K562 (cell line): ENCODE measurements around the gene ZKSCAN5.

Source experiments
- BHLHE40 ChIP-seq: IDR thresholded peaks from 2 replicates; pipeline ENCODE4 v1.6.1; 2011; ENCODE audit warnings: low read length, improper control_type of control experiment
- CBX3 ChIP-seq, 2 experiments: IDR thresholded peaks; 1 replicate in 1 of 2; 2 replicates in 1 of 2; pipeline ENCODE4 v1.6.1; 2012; ENCODE audit warnings: inconsistent platforms in 2 of 2, low read length in 2 of 2, borderline replicate concordance in 1 of 2, control low read depth in 1 of 2
- CTCF ChIP-seq, 3 experiments: IDR thresholded peaks in 2 of 3; conservative IDR thresholded peaks in 1 of 3; 2 replicates each; pipeline ENCODE4 v1.5.1; 2011 to 2012; ENCODE audit warnings: low read length in 3 of 3, mild to moderate bottlenecking in 3 of 3, control low read depth in 2 of 3, improper control_type of control experiment in 1 of 3, inconsistent platforms in 1 of 3, low read depth in 1 of 3, mixed read lengths in 1 of 3, moderate library complexity in 1 of 3; ENCODE audit not compliant: insufficient read depth in 2 of 3
- FOXP4 ChIP-seq: sonication (generic); formaldehyde crosslinking; IDR thresholded peaks from 2 replicates; pipeline ENCODE4 v1.8.0; 2022; ENCODE audit warnings: mild to moderate bottlenecking, missing genetic modification reagents, borderline replicate concordance
- HMBOX1 ChIP-seq: sonication (generic); IDR thresholded peaks from 2 replicates; pipeline ENCODE4 v1.6.1; 2016
- KLF16 ChIP-seq: IDR thresholded peaks from 2 replicates; pipeline ENCODE4 v1.6.1; 2016; ENCODE audit warnings: antibody characterized with exemption
- MAX ChIP-seq: sonication (generic); formaldehyde crosslinking; IDR thresholded peaks from 2 replicates; pipeline ENCODE4 v1.9.0; 2022; ENCODE audit warnings: mild to moderate bottlenecking, missing genetic modification reagents
- NFXL1 ChIP-seq: fragments of 450-650 bp; formaldehyde crosslinking; IDR thresholded peaks from 2 replicates; pipeline ENCODE4 v1.4.0; 2021; ENCODE audit warnings: mild to moderate bottlenecking
- NUFIP1 ChIP-seq: fragments of 450-650 bp; IDR thresholded peaks from 2 replicates; pipeline ENCODE4 v1.6.1; 2018; ENCODE audit not compliant: partially characterized antibody
- RFX5 ChIP-seq: IDR thresholded peaks from 2 replicates; pipeline ENCODE4 v1.6.1; 2011; ENCODE audit warnings: low read depth, mild to moderate bottlenecking, improper control_type of control experiment, low read length
- TBL1XR1 ChIP-seq, 2 experiments: IDR thresholded peaks; 2 replicates each; pipeline ENCODE4 v1.6.1; 2012; ENCODE audit warnings: improper control_type of control experiment in 2 of 2, low read length in 2 of 2, mild to moderate bottlenecking in 1 of 2

- TF ChIP-seq TBL1XR1 (IDR thresholded peaks at IDR 0.05; ENCODE audit: low read length in 2 of 2) (no peak), CBX3 (IDR thresholded peaks at IDR 0.05; ENCODE audit: borderline replicate concordance in 1 of 2, low read length in 2 of 2) (no peak), NFXL1 (CRISPR knock-in tag) (no peak), HMBOX1 (no peak), RFX5 (no peak), NUFIP1 (no peak), KLF16 (no peak), CTCF (IDR thresholded peaks at IDR 0.05 in 2 of 3, conservative IDR thresholded peaks at IDR 0.05 in 1 of 3; ENCODE audit: insufficient read depth in 2 of 3, low read depth in 1 of 3, low read length in 3 of 3) (no peak), FOXP4 (CRISPR knock-in tag) (no peak), MAX (no peak), BHLHE40 (no peak)
These were observed 46.6 kb upstream of the ZKSCAN5 start for GRCh38 chr7:99457650-99458493.
